ENCODE results near the gene LRRC3.
"Not testable (repeated sequence)": the region's sequence is repeated elsewhere in the genome, so short reads cannot be mapped to it uniquely, and the experiment has no call there.

LRRC3 gene, protein sequence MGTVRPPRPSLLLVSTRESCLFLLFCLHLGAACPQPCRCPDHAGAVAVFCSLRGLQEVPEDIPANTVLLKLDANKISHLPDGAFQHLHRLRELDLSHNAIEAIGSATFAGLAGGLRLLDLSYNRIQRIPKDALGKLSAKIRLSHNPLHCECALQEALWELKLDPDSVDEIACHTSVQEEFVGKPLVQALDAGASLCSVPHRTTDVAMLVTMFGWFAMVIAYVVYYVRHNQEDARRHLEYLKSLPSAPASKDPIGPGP

DNA sequence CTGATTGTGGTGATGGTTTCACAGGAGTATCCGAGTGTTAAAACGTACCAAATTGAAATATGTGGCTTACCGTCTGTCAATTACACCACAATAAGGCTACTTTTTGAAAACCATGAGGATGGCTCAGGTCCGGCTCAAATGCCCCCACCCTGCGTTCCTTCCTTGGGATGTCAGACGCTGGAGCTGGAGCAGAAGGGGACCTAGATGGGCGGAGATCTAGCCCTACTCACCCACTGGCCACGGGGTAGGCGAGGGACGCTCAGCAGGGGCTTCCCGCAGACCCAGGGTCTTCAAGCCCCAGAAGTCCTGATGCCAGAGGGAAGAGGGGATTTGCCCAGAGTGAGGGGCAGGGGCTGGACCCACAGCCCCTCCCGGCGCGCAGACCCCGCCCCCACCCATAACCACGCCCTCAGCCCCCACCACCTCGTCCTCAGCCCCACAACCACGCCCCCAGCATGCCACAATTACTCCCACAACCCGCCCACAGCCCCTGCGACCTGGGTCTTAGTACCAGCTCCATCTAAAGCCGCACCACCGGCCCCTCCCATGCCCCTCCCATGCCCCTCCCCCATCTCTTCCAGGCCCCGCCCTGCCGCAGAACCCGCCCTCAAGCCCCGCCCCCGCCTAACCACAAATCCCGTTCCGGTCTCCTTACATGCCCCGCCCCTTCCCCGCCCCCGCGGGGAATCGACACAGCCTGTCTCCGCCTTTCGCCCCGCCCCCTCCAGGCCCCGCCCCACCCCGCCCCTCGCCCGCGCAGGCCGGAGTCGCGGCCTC lies at the start of gene LRRC3:
Gene LRRC3, plus strand, starts transcription at position 764 of the 777 bp plus-strand sequence. CDS start 1,135 bp downstream, outside the sequence.
- peak; percentile 94 for DNase-seq

DNA sequence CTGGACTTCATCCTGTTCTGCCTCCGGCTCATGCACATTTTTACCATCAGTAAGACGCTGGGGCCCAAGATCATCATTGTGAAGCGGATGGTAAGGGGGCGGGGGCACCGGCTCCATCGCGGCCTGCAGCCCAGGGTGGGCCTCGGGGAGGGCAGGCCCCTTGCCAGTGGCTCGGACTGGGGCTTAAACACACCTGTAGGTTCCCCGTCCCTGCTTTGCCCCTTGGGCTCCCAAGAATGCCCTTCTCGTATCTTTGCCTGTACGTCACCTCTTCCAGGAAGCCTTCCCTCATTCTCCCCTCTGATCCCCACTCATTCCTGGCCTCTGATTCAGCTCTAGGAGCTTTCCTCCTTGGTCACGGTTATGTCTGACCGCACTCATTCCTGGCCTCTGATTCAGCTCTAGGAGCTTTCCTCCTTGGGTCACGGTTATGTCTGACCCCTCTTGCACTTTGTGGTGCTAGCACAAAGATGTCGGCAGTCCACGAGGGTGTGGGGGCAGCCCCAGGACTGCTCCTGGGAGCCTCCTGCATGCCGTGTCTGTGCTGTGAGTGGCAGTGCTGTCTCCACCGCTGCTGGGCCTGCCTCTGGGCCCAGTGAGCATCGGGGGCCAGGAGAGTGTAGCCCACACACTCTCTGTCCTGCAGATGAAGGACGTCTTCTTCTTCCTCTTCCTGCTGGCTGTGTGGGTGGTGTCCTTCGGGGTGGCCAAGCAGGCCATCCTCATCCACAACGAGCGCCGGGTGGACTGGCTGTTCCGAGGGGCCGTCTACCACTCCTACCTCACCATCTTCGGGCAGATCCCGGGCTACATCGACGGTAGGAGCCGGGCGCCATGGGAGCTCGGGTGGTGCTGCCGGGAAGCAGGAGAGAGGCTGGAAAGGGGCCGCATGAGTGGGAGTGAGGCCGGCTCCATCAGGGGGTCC lies 49.1 kb upstream of the LRRC3 start:
- no peak for DNase-seq

DNA sequence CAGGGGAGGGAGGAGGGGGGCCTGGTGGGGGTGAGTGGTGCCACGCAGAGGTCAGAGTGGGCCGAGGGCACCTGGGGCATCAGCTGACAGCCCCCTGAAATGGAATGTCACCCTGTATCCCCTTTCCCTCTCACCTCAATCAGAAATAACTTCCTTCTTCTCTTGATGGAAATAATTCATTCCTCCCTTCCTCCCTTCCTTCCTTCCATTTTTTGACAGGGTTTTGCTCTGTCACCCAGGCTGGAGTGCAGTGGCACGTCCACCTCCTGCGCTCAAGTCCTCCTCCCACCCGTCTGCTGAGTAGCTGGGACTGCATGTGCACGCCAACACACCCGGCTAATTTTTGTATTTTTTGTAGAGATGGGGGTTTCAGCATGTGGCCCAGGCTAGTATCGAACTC lies 48.4 kb upstream of the LRRC3 start:
- no peak for DNase-seq

DNA sequence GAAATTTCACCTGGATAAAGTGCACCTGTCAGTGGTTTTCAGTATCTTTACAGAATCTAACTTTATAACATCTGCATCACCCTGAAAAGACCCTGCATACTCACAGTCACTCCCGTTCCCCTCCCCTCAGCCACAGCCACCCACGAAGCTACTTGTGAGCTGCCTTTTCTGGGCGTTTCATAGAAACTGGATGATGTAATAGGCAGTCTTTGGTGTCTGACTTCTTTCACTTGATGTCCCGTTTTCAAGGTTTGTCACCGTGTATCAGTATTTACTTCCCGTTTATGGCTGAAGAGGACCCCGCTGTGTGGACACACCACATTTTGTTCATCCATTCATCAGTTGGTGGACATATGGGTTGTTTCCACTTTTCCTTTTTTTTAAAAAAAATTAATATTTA lies 47.8 kb upstream of the LRRC3 start:
- no peak for DNase-seq

DNA sequence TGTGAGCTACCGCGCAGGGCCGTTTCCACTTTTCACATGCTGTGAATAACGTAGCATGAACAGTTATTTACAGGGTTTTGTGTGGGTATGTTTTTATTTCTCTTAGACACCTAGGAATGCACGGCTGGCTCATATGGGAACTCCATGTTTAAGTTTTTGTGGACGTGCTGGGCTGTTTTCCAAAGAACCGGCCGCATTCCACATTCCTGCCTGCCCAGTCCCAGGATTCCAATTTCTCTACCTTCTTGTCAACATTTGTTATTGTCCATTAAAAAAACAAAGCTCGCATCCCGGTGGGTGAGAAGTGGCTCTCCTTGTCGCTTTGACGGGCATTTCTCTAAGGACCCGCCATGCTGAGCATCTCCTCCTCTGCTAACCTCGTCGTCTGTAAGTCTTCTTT lies 47.1 kb upstream of the LRRC3 start:
- DNase-seq: no peak

DNA sequence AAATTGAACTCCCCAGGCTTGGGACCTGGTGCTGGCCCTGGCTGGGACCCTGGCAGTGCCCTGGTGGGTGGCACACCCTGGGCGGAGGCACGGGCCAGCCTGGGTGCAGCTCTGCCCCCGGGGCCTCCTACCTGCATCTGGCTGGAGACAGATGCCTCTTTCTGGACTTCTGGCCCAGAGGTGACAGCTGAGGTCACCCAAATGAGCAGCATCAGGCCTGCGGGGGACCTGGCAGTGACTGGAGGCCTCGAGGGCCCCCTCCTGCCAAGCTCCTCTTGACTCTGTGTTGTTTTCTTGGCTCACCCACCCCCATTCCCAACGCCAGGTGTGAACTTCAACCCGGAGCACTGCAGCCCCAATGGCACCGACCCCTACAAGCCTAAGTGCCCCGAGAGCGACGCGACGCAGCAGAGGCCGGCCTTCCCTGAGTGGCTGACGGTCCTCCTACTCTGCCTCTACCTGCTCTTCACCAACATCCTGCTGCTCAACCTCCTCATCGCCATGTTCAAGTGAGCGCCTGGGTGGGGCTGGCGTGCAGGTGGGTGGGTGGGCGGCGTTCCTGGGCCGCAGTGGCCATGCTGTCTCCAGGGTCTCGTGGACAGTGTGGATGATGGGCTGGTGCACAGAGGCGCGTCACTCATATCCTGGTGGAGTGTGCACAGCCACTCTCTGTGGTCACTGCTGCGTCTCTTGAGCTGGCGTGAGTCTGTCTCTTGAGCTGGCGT lies 41.6 kb upstream of the LRRC3 start:
- DNase-seq: no peak

DNA sequence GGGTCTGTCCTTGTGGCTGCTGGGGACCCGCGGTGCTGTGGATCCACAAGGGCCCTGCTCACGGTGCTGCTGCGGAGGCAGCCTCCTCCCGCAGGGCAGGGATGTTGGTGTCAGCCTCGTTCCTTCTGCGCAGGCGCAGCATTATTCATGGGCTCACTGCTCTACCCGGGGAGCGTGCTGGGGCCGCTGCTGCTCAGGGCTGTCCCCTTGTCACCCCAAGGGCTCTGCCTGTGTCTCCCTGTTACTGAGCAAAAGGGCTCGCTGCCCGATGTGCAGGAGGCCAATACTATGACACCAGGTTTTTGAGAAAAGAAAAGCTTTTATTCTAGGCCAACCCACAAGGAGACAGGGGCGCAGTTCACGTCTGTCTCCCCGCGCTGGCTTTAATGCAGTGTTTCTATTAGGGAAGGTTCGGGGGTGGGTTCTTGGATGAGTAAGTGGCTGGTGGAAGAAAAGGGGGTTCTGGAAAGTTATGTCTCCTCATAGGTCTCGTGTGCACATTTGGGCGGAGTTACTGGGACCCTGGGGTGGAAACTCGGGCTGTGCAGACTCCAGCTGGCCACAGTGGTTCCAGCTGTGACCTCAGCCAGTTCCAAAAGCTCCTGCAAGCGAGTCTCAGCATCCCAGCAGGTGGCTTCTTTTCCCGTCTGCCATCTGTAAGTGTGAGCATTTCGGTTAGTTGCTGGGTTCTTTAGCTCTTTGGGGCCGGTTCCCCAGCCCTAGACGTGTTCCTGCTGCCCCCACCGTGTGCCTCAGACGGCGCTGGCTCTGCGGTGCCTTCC lies 40.8 kb upstream of the LRRC3 start:
- peak; percentile 63 for DNase-seq

DNA sequence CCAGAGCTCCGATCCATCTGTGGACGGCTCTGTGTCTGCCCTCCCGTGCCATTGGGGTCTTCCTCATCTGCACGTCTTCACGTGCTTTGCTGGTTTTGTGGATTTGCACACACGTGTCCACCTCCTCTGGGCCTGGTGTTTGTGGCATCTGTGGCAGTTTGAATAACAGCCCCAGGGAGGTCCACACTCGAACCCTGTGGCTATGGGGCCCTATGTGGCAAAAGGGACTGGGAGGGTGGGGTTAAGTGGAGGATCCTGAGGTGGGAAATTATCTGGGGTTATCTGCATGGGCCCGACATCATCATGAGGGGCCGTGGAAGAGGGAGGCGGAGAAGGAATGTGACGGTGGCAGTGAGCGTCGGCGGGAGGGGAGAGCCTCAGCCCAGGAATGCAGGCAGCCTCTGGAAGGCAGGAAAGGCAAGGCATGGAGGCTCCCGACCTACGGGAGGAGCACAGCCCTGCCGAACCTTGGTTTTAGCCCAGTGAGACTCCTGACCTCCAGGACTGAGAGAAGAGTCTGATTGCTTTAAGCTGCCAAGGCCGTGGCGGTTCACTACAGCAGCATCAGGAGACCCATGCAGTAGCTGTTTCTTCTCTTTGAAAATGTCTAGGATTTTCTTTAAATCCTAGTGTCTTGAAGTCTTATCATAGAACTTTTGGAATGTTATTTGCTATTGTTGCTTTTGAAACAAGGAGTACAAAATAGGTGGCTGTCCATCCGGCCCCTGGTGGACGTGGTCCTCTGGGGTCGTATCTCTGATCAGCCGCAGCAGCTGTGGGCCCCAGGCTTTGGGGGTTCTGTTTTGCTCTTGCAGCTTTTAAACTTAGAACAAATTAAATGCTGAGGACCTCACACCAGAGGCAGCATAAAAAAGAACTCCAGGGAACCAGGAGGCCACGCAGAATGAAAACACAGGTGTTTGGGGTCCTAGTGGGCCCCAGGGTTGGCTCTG lies 40.0 kb upstream of the LRRC3 start:
- DNase-seq: no peak

DNA sequence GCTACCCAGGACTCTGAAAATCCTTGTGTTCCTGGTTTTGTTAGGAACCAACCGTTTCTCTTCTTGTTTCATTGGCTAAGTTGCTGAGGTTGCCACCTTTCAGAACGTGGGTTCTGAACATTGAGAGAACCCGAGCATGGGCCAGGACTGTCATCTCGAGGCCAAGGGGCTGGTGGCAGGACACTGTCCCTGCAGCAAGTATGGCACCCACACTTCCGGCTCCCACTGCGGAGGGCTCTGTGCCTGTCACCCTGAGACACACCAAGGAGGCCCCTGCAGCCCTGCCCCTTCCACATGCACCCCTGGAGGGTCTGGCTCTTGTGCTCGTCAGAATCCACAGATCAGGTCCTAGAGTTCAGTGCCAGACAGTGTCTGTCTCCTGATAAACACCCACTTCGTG lies 39.1 kb upstream of the LRRC3 start:
- DNase-seq: no peak

DNA sequence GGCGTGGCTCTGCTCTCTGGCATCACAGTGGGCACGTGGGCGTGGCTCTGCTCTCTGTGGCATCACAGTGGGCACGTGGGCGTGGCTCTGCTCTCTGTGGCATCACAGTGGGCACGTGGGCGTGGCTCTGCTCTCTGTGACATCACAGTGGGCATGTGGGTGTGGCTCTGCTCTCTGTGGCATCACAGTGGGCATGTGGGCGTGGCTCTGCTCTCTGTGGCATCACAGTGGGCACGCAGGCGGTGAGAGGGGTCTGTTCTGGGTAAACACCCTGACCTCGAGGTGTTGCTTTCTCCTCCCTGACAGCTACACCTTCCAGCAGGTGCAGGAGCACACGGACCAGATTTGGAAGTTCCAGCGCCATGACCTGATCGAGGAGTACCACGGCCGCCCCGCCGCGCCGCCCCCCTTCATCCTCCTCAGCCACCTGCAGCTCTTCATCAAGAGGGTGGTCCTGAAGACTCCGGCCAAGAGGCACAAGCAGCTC lies 37.6 kb upstream of the LRRC3 start:
- DNase-seq: not testable (repeated sequence)

DNA sequence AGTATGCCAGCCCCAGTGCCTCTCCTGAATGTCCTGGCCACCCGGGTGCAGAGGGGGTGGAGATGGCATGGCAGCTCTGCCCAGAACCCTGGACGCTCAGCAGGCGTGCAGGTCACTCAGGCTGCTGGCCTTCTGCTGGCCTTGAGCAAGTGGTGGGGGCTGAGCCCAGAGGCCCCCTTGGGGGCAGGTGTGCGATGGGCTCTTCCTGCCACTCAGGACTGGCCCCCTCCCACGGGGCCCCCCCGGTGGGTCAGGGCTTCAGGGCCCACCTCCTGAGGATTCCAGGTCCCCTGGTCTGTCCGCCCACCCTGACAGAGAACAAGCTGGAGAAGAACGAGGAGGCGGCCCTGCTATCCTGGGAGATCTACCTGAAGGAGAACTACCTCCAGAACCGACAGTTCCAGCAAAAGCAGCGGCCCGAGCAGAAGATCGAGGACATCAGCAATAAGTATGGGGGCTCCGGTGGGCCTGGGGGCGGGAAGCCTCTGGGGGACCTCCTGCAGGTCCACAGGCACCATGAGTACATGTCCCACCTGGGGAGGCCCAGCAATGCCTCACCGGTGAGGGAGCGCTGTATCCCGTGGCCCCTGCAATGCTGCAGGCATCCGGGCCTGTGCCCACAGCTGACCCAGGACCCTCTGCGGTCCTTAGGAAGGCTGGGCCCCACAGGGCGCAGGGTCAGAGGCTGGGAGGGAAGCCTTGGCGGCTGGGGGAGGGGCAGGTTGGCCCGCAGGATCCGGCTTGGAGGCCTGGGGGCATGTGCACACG lies 37.0 kb upstream of the LRRC3 start:
- DNase-seq: no peak

DNA sequence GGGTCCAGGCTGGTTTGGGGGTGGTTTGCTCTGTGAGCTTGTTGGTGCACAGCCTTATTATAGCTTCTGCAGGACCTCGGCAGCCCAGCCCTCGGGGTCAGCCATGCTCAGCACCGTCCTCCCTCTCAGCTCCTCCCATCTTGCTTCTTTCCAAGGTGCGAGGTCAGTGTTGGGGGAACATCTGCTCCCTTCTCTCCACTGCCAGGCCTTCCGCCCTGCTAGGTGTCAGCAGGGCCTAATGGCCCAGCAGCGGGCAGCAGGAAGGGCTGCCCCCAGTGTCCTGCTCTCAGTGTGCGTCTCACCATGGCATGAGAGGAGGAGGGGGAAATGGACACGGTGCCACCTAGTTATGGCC lies 36.5 kb upstream of the LRRC3 start:
- DNase-seq: no peak

DNA sequence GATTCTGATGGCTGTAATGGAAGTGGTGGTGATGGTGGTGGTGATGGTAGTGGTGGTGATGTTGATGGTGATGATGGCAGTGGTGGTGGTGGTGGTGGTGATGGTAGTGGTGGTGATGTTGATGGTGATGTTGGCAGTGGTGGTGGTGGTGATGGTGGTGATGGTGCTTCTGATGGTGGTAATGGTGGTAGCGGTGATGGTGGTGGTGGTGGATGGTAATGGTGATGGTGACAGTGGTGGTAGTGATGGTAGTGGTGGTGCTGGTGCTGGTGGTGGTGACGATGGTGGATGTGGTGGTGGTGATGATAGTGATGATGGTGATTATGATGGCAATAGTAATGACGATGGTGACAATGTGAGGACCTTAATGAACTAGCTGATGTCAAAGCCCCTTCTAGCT lies 35.6 kb upstream of the LRRC3 start:
- DNase-seq: no peak

DNA sequence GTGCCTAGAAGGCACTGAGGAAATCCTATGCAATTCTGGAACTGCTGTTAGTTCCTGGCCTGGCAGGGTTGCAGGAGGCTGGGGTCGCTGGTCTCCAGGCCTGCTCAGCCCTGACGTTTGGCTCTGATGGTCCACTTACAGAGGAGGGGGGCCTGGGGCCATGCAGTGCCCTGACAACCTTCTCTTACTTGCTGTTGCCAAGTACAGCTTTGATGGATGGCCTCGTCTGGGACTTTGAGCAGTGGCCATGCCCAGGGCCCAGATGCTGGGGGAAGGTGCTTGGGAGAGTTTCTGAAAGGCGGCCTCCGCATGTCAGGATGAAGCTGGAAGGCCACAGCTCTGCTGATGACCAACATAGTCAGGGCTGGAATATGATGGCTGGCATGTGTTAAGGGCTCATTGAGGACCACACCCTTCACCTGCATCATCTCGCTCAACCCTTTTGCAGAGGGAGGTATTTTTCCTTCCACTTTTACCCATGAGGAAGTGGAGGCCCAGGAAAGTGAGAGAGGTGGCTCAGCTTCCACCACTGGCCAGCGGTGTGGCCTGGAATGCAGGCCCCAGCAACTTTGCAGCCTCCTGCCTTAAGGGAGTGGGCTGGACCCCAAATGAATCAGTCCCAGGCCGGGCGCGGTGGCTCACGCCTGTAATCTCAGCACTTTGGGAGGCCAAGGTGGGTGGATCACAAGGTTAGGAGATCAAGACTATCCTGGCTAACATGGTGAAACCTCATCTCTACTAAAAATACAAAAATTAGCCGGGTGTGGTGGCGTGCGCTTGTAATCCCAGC lies 34.7 kb upstream of the LRRC3 start:
- DNase-seq: no peak

DNA sequence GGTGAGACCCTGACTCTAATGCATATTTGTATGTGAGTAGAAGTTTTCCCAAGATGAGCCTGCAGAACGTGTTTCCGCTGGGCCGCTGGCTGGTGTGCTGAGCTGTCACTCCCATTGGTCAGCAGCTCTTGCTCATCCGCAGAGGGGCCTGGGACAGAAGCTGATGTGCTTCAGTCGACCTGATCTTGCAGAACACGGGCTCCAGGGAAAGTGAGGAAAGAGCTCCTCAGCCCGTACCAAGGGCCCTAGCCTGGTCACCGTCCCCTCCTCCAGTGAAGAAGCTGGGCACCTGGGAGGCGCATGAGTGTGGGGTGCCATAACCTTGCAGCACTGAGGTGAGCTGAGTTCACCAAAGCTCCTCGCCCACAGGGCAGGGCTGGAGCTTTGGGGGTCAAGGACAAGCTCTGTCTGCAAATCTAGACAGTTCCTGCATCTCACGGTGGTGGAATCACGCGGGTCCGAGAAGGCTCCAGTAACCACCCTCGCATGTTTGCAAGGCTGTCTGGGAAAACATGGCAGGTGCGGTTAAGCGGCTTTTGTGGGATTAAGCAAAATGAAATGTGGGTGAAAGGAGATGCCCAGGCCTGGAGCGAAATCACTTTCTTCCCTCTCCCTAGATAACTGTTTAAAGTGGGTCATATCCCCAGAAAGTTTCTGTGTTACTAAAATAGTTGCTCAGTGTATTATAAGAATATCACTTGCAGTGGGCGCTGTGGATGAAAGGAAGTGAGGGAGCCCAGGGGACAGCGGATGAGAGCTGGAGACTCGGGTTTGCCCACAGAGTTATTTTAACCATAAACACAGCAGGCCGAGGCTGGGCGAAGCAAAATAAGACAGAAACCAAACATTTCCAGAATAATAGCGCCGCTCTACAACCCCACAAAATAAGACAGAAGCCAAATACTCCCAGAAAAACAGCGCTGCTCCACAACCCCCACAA lies 33.1 kb upstream of the LRRC3 start:
- DNase-seq: no peak

DNA sequence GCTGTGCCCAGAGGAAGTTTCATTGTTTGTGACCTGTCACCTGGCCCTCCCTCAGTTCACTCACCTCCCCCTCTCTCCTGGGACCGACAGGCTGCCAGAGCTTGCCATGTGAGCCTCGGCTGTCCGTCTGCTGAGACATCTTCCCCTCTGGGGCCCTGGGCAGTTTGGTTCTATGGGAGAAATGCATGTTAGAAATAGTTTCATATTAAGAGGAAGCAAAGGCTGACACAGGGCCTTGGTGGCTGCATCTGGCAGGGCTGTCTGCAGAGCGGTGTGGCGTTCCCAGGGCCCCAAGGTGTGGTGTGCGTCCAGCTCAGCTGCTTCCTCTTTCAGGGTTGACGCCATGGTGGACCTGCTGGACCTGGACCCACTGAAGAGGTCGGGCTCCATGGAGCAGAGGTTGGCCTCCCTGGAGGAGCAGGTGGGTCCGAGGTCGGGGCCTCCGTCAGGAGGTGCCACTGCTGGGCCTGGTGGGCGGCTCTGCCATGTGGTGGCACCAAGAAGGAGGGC lies 31.9 kb upstream of the LRRC3 start:
- DNase-seq: no peak

DNA sequence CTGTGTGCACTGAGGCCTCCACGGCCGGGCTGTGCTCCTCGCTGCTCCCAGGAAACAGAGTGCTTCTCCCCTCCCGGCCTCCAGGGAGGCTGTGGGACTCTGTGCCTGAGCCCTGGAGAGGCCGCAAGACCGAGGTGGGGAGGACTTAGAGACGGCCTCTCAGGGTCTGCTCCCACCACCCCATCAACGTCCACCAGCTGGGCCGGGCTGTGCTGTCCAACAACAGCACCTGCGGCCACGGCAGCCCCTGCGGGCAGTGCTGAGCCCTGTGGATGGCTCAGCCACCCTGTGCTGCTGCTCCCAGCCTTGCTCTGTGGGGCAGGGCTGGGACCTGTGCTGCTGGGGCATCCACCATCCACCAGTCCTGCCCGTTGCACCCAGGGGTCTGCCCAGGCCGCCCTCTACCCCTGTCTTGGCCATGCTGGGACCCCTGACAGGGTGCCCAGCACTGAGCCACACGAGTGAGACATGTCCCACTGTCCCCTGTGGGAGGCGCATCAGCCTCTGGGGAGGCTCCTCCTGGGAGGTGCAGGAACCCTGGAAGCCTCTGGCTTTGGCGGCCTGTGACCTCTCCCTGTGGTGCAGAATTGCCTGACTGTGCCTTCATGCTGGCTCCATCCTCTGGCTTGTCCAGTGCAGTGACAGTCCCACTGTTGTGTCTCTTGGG lies 31.2 kb upstream of the LRRC3 start:
- DNase-seq: no peak

Data from NCI-H69 (cell line).